ENCODE measurements around the gene SLC1A3. TPM values are rescaled to one million over a fixed set of nuclear protein-coding genes. Genes with fewer than 3 reads are reported as not detected.

Gene SLC1A3
- total RNA-seq, 1 donor from 2014 or later = 8.5 TPM

- Histone ChIP-seq H3F3A (ENCODE audit: low read depth) (no peaks in the 10 kb centered on the region), H3K36me3 (no peaks in the 10 kb centered on the region), H3K4me2 (no peak overlapping the region), H3K4me3 (no peak overlapping the region), H4K20me1 (ENCODE audit: low read depth) (no peaks in the 10 kb centered on the region), H3K27ac (no peak overlapping the region), H2AFZ (replicated peaks) (no peak overlapping the region), H3K4me1 (no peaks in the 10 kb centered on the region), H3K27me3 (no peaks in the 10 kb centered on the region), H3K79me2 (ENCODE audit: low read depth) (no peaks in the 10 kb centered on the region), H3K9ac (no peak overlapping the region), H3K9me3 (ENCODE audit: low read depth) (no peaks in the 10 kb centered on the region)
- DNase-seq (ENCODE audit: low spot score) = no peak
- H3K4me3 Mint-ChIP-seq = no peak overlapping the region
- H3K4me1 Mint-ChIP-seq = peaks cover 20% of the 10 kb centered on the region
- no peaks in the 10 kb centered on the region for H3K9me3 Mint-ChIP-seq
- no peak overlapping the region for H3K27ac Mint-ChIP-seq
- TF ChIP-seq CTCF (IDR thresholded peaks at IDR 0.05) = no peak
- TF ChIP-seq EZH2phosphoT487 (IDR thresholded peaks at IDR 0.05) = no peak
- TF ChIP-seq EZH2 (IDR thresholded peaks at IDR 0.05) = no peak
- no peaks in the 10 kb centered on the region for H3K36me3 Mint-ChIP-seq
- H3K27me3 Mint-ChIP-seq (ENCODE audit: insufficient read depth, low read depth) = peaks cover 2% of the 10 kb centered on the region
These were observed 119.9 kb downstream of the SLC1A3 start for GRCh38 chr5:36726317-36726716.

- H3K4me3 ChIP-seq = no peak overlapping the region
- H3K9me3 Mint-ChIP-seq = no peaks in the 10 kb centered on the region
- H3K4me3 Mint-ChIP-seq = no peak overlapping the region
- no peaks in the 10 kb centered on the region for H3K79me2 ChIP-seq (ENCODE audit: low read depth)
- no peaks in the 10 kb centered on the region for H3K9me3 ChIP-seq (ENCODE audit: low read depth)
- no peaks in the 10 kb centered on the region for H4K20me1 ChIP-seq (ENCODE audit: low read depth)
- H2AFZ ChIP-seq (replicated peaks) = no peak overlapping the region
- no peaks in the 10 kb centered on the region for H3F3A ChIP-seq (ENCODE audit: low read depth)
- no peak overlapping the region for H3K27ac ChIP-seq
- H3K4me2 ChIP-seq = no peak overlapping the region
- no peaks in the 10 kb centered on the region for H3K4me1 ChIP-seq
- H3K36me3 Mint-ChIP-seq = no peaks in the 10 kb centered on the region
- no peak for DNase-seq (ENCODE audit: low spot score)
- no peak overlapping the region for H3K27ac Mint-ChIP-seq
- H3K36me3 ChIP-seq = no peaks in the 10 kb centered on the region
- H3K4me1 Mint-ChIP-seq = peaks cover 19% of the 10 kb centered on the region
- TF ChIP-seq EZH2 (IDR thresholded peaks at IDR 0.05) (no peak), EZH2phosphoT487 (IDR thresholded peaks at IDR 0.05) (no peak), CTCF (IDR thresholded peaks at IDR 0.05) (no peak)
- no peaks in the 10 kb centered on the region for H3K27me3 ChIP-seq
- no peak overlapping the region for H3K9ac ChIP-seq
- H3K27me3 Mint-ChIP-seq (ENCODE audit: insufficient read depth, low read depth) = peaks cover under 1% of the 10 kb centered on the region
These were observed 120.4 kb downstream of the SLC1A3 start for GRCh38 chr5:36726767-36727166.

DNA sequence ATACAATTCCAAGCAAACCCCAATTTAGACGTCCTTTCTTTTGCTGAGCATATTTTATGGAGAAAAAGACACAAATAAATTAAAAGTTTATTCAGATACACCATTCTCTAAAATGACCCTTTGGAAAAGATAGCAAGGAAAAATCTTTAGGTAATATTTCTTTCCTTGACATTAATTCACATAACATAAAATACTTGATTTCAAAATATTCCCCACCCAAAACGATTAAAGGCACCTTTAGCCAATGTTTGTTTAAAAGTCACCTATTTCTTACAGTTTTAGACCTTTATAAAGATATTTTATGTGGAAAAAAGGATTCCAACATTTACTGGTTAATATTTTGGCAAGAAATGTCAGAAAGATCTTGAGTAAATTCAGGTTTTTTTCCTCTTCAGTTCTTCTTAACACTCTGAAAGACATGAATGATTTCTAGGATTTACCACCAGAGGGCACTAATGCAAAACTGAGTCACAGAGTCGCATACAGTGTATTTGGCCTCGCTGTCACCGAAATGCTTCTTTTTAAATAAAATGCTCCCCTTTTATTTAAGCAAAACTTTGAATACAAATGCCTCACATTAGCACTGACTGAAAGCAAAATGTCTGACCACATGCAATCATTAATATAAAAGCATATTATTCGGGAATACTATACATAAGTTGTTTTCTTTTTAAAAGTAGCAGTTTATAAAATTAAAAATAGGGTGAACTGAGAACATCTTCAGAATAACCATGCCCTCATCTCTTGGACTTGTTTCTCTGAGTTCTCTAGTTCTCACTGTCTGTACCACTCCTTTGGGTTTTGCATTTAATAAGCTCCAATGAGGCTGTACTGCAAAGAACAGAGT lies 122.5 kb downstream of the SLC1A3 start:
- Mint-ChIP-seq H3K4me3 (no peak overlapping the region), H3K27me3 (ENCODE audit: insufficient read depth, low read depth) (peaks cover 3% of the 10 kb centered on the region), H3K36me3 (no peaks in the 10 kb centered on the region), H3K4me1 (peaks cover 13% of the 10 kb centered on the region), H3K27ac (no peak overlapping the region), H3K9me3 (no peaks in the 10 kb centered on the region)
- no peaks in the 10 kb centered on the region for H3K36me3 ChIP-seq
- no peak overlapping the region for H3K4me3 ChIP-seq
- no peak overlapping the region for H3K4me2 ChIP-seq
- H4K20me1 ChIP-seq (ENCODE audit: low read depth) = no peaks in the 10 kb centered on the region
- no peak overlapping the region for H3K27ac ChIP-seq
- no peaks in the 10 kb centered on the region for H3K9me3 ChIP-seq (ENCODE audit: low read depth)
- H3K79me2 ChIP-seq (ENCODE audit: low read depth) = no peaks in the 10 kb centered on the region
- TF ChIP-seq CTCF (IDR thresholded peaks at IDR 0.05) (peak; percentile 84), EZH2phosphoT487 (IDR thresholded peaks at IDR 0.05) (no peak)
- H3K9ac ChIP-seq = no peak overlapping the region
- H2AFZ ChIP-seq (replicated peaks) = no peak overlapping the region
- H3F3A ChIP-seq (ENCODE audit: low read depth) = no peaks in the 10 kb centered on the region
- DNase-seq (ENCODE audit: low spot score) = peak; percentile 76
- H3K4me1 ChIP-seq = no peaks in the 10 kb centered on the region
- no peaks in the 10 kb centered on the region for H3K27me3 ChIP-seq
